Activated CD8-positive, alpha-beta memory T cell treated with anti-CD3 and anti-CD28 coated beads, Interleukin-2, amount 50 U/mL, for 48 hours (primary cell): Measurements from ENCODE around the gene FADS6.

Experiments used
- DNase-seq: peaks from one replicate; pipeline ENCODE4 v3.0.0-alpha.2; 2020

The FADS6 gene

DNA sequence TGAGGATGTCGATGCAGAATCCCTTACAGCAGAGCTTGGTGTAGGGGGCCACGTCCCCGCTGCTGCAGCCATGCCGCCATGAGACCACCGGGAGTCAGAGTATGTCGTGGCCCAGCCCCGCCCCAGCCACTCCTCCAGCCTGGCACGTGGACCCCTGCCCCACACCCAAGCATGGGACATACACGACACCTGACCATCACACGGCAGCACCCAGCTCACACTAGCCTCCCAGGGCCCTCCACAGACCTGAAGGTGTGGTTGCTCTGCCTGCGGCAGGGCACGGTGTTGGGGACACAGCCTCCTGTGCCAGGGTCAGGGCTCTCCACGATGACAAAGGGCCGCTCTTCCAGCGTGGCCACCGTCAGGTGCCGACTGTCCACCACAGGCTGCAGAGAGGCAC is 43.1 kb downstream of the FADS6 start:
- DNase-seq = no peak

GRCh38 chr17:74848656-74849399 is 44.6 kb downstream of the FADS6 start:
- no peak for DNase-seq

DNA sequence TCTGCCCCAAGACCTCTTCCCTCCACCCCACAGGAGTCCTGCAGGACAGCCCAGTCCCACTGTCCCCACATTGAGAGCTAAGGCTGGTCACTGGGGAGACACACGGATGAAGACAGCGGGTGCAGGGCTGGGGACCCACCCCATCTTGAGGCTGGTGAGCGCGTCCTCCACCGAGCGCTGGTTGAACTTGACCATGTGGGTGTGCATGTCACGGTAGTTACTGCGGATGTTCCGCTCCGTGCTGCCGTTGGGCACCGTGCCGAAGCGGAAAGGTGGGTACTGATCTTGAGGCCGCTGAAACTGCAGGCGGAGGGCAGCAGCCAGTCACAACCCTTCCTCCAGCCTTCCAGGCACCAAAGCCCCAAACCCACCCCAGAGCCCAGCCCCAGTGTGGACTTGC is 46.8 kb downstream of the FADS6 start:
- DNase-seq = no peak

DNA sequence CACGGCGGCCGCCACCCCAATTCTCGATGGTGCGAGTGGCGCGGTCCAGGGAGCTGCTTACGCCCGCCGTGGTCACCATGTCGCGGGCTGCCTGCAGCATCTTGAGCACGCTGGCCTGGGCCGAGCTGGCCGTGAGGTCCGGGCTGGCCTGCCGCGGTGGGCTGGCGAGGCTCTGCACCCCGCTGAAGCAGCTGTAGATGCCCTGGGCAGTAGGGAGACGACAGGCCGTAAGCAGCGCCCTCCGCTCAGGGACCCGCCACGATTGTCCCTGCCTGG is 50.1 kb downstream of the FADS6 start:
- DNase-seq = no peak

- peak; percentile 61 for DNase-seq
Measured at GRCh38 chr17:74842599-74843351, 50.7 kb downstream of the FADS6 start.

GRCh38 chr17:74842146-74842598 is 51.3 kb downstream of the FADS6 start:
- no peak for DNase-seq

DNA sequence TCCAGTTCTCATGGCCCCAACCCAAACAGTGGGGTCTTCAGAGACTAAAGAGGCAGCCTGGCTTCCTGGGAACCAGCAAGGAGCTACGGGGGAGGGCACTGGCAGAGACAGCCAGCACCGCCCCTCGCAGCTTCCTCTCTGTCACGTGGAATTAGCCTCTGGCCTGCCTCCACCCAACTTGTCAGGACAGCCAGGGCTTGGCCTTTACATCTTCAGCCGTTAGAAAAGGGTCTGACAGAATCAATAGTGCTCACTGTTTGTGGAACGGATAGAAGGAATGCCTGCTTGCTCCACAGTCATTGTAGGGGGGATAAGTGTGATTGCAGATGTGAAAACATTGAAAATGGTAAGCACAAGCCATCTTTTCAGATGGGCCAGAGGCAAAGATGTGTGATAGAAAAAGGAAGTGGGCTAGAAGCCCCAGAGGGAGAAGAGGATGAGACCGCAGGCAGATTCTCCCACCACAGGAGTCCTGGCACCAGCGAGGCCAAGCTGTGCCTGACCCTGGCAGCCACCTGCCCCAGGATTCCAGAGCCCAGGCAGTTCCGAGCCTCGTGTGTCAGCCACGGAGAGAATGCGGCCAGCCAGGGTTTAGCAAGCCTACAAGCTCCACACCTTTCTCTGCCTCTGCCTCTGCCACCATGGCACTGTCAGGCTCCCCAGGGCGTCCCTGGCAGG is 52.3 kb downstream of the FADS6 start:
- DNase-seq = no peak

DNA sequence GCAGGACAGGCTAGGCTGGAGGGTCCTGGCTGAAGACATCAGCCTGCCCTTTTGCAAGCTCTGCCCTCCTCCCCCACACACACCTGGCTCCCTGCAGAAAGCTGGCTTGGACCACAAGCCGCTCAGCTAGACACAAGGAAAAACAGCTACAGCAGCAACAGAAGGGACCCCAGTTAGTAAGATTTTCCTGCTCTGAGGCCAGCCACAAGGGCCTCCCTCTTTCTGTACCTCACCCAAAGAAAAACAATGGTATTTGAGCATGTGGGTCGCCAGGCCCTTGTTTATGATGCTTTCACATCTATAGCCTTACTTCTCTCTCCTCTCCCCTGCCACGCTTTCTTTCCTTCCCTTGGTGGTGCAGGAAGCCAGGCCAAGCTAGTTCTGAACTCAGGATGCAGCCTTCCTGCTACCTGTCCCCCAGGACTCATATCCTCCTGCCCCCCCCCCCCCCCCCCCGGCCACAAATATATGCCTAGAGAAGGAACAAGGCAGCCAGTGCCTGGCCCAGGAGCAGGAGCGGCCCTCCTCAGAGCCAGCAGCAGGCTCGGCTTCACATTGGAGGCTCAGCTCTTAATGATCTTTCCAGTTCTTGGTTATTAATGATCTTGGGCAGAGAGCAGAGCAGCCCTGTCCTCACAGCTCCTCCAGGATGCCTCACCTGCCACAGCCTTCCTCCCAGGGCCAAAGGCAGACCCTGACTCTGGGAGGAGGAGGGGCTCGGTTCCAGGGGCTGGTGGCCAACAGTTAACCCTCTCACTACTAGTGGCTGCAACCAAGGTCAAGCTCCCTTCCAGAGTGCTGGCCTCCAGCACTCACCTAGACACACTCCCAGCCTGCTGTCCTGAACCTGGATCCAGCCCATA is 53.2 kb downstream of the FADS6 start:
- no peak for DNase-seq

- no peak for DNase-seq
Measured at GRCh38 chr17:74838274-74838673, 55.2 kb downstream of the FADS6 start.

DNA sequence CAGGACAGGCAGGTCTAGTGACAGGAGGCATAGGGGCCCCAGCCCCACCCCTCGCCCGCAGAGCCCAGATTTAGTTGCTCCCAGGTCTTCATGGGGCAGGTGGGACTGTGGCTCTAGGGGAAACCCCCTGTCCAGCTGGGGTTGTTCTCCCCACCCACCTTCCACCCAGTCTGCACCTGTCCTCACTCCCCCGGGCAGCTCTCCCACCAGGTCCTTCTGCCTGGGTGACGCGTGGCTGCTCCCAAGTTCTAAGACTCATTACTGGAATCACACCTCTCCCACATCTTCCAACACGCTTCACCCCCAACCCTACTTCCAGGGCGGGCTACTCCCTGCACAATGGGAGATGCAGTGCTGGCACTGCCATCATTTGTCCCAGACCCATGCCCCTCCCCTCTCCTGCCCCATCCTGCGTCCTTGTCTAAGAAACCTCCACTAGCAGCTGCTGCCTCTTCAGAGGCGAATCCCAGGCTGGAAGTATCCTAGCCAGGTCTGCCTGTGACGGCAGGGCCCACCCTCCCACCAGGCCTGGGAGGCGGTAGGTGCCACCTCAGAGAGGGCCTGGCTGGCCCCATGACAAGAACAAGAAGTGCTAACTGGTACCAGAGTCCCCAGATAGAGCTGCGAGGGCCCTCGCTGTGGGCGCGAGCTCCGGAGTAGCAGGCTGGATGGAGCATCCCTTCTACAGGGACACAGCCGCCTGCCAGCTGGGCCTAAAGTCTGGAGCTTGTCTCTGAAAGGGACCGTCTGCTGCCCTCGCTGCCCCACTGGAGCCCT is 56.6 kb downstream of the FADS6 start:
- no peak for DNase-seq

DNA sequence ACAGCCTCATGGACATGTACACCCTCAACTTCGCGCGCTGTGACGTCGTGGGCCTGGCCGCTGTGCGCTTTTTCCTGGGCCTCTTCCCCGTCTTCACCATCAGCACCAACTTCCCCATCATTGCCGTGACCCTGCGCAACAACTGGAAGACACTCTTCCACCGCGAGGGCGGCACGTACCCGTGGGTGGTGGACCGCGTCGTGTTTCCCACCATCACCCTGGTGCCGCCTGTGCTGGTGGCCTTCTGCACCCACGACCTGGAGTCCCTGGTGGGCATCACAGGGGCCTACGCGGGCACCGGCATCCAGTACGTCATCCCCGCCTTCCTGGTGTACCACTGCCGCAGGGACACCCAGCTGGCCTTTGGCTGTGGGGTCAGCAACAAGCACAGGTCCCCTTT is 57.2 kb downstream of the FADS6 start:
- DNase-seq = no peak

DNA sequence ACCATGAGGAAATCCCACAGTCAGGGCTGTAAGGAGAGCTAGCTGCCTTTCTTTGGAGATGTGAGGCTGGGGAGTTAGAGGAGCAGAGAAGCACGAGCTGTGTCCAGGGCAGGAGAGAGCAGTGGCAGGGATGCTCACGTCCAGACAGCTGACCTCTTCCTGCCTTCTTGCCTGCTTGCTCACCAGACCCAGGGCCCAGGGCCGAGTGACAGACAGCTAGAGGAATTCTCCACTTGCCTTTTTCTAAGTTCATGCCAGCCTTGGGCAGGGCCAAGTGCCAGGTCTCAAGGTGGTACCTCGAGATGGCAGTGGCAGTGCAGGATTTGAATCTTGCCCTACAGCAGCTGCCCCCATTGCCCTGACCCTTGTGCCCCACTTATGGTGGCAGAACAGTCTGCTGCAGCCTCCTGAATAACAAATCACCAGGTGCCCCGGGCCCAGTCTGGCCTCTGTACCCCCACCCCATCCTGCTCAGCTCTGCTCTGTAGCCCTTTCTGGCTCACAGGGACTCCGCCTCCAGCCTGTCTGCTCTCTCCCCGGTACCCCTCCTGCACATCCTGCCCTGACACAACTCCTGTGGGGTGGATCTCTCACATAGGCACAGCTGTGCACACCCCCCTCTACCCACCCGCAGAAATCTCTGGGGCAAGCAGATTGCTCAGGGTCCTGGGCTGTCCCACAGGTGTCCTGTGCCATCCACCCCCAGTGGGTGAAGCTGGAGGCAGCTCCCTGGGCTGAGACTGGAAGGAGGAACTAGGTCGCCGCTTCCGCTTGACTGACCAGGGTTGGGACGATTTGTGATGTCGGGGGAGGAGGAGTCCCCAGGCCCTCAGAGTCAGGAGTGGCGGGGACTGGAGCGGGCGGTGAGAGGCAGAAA is 59.7 kb downstream of the FADS6 start:
- DNase-seq = no peak

- no peak for DNase-seq
Measured at GRCh38 chr17:74832421-74832820, 61.0 kb downstream of the FADS6 start.

DNA sequence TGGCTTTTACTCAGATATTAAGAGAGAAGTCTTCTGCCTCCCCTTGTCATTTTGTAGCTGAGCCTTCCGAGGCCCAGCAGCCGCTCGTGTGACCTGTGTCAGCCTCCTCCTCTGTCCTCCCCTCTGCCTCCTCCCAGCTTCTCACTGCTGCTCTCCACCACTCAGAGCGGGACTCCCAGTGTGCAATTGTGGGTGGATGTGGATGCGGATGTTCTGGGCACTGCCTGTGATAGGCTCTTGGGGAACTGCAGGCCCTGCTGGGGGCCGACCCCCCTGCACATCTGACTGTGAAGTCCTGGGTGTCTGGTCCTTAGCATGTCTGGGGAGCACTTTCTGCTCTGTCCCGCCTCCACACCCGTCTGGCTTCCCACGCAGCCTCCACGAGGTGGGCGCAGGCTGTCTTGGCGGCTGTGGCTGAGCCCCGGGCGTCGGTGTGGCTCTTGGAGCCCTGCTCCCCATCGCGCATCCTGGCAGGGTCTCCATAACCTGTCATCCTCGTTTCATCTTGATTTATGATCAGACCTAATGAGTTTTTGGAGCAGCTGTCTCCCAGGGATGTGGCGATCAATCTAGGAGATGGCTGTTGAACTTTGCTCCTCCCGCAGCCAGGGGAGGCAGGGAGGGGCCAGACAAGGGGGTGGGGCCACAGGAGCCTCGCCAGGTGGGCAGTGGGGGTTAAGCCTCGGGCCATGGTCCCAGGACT is 61.8 kb downstream of the FADS6 start:
- no peak for DNase-seq

DNA sequence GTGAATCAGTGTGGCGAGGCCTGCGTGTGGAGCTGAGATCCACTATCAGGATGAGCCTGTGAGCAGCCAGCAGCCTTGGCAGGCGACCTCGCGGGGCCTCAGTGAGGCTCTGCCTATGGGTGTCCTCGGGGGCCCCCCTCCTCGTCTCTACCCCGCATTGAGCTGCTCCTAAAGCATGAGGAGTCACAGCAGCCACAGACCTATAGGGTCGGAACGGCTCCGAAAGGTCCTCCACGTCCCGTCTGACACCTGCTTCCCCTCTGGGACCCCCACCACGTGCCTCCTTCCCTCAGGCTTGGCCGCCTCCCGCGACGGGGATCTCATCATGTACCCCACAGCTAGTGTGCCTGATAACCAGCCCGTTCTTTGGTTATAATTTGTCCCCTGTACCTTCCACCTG is 62.6 kb downstream of the FADS6 start:
- no peak for DNase-seq

DNA sequence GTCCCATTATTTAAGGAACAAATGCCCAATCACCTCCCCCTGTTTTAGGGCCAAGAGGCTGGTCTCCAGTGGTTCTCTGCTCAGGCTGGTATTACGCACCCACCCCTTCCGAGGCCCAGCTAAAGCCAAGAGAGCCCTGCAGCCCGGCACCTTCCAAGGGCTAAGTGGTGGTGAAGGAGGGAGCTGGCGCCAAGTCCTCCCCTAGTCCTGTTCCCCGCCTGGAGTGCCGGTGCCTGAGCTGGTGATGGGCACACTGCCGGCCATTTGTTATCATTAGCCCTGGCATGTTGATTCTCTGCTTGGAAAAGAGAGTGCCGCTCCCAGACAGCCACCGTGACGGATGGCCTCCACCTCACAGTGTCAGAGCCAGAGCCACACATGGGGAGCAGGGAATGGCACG is 65.6 kb downstream of the FADS6 start:
- no peak for DNase-seq
